ENCODE results near the gene NUP93.

DNA sequence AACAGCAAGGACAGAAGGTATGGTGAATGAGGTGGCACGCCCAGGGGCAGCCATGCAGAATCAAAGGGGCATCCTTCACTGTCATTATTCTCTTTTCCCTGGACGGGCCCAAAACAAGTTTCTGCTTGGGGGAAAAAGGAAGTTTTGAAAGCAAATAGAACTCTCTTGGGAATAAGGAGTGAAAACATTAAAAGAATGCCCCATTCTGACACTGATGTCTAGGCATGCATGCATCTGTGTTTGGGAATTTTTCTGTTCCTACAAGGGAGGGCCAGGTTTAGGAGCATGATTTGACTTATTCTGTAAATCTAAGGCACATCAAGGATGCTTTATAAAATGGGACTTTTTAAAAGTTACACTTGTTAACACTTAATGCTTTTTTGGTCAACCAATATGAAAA lies 100.7 kb downstream of the NUP93 start:
- TF ChIP-seq, protein P1, sequence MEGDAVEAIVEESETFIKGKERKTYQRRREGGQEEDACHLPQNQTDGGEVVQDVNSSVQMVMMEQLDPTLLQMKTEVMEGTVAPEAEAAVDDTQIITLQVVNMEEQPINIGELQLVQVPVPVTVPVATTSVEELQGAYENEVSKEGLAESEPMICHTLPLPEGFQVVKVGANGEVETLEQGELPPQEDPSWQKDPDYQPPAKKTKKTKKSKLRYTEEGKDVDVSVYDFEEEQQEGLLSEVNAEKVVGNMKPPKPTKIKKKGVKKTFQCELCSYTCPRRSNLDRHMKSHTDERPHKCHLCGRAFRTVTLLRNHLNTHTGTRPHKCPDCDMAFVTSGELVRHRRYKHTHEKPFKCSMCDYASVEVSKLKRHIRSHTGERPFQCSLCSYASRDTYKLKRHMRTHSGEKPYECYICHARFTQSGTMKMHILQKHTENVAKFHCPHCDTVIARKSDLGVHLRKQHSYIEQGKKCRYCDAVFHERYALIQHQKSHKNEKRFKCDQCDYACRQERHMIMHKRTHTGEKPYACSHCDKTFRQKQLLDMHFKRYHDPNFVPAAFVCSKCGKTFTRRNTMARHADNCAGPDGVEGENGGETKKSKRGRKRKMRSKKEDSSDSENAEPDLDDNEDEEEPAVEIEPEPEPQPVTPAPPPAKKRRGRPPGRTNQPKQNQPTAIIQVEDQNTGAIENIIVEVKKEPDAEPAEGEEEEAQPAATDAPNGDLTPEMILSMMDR (IDR thresholded peaks at IDR 0.05), result no peak
- no peak for TF ChIP-seq POLR2A (IDR thresholded peaks at IDR 0.05)
